HG02798 (cell line): ENCODE results near the gene MINDY4.

Experiments used
- ATAC-seq: cut with Tn5 transposase; IDR thresholded peaks from one replicate; pipeline ENCODE4 v1.9.1; 2021; ENCODE audit warnings: mild to moderate bottlenecking; ENCODE audit not compliant: unreplicated experiment, poor library complexity

Gene MINDY4

GRCh38 chr7:30846378-30846777 is 75.2 kb downstream of the MINDY4 start:
- no peak for ATAC-seq

DNA sequence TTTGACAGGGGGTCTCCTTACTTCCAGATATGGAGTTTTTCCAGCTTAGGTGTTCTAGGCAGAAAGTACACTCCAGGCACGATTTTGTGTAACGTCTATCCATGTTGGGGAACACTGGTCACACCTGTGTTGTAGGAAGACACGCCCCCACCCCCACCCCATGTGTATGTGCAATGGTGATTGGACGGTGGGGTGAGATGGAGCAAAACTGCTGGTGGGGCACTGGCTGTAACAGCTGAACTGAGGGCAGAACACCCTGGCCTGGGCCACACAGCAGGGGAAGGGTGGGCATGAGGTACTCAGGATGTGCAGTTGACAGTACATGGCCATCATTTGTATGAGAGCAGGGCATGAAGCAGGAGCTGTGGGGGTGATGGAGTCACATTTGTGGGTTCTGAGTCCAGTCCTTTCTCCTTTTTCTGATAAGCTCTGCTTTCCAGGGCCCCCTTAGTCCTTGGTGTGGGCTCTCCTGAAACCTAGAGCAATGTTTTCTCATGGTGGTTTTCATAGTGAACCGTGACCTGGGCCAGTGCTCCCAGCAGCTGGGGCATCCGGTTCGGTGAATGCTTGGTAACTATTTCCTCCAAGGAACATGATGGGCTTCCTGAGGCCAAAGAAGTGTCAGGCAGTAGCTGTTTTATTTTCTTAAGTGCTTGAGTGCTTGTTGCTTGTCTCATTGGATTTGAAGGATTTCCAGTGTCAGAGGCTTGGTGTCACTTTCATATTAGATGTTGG is 77.1 kb downstream of the MINDY4 start:
- ATAC-seq, result no peak

DNA sequence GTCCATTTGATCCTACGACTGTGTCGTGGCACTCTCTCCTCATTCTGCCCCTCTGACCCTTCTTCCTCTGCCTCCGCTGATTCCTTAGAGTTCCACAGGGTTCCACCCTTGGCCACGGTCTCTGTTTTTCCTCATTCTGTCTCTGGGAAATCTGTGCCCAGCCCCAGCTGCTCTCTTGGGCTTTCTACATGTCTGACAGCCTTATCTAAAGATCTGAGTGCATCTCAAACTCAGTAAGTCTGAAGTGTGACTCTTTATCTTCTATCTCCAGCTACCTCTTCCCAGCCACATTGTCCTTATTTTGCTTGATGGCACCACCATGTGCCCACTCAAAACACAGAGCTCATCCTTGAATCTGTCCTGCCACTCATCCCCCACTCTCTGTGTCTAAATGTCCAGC is 78.3 kb downstream of the MINDY4 start:
- ATAC-seq, result no peak

DNA sequence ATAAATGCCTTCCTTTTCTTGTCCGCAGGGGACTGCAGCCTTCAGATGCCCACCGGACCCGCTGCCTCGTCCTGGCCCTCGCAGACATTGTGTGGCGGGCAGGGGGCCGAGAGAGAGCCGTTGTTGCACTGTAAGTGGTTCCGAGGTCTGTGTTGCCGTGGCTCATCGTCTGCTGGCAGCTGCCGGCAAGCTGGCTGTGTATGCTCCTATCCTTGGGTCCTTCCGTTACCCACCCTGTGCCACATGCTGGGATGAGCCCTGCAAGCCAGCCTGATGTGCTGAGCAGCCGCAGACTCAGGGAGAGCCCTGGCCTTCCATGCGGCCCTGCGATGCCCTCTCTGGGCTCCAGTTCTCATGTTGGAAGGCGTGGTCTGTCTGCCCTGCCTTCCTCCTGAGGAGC is 79.2 kb downstream of the MINDY4 start:
- no peak for ATAC-seq

GRCh38 chr7:30851651-30852307 is 80.6 kb downstream of the MINDY4 start:
- ATAC-seq, result no peak

DNA sequence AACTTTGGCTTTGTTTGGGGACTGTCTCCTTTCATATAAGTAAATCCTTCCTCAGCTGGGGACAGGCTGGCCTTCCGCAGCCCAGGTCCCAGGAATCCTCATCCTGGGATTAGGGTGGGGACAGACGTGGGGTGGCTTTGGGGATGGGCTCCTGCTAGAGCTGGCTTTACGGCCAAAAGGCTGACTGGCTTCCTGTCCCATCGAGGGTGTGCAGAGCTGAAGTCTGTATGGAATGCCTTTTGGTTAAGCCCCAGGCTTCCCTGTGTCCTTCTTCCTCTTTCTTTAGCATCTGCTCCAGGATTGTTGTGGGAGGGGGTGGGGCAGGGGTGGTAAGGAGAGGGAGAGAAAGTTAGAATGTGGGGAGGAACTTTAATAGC is 81.1 kb downstream of the MINDY4 start:
- ATAC-seq, result no peak

GRCh38 chr7:30852744-30853288 is 81.6 kb downstream of the MINDY4 start:
- ATAC-seq, result no peak

GRCh38 chr7:30853576-30853975 is 82.4 kb downstream of the MINDY4 start:
- ATAC-seq, result no peak

- ATAC-seq, result no peak
These were observed 84.7 kb downstream of the MINDY4 start for GRCh38 chr7:30855936-30856335.

DNA sequence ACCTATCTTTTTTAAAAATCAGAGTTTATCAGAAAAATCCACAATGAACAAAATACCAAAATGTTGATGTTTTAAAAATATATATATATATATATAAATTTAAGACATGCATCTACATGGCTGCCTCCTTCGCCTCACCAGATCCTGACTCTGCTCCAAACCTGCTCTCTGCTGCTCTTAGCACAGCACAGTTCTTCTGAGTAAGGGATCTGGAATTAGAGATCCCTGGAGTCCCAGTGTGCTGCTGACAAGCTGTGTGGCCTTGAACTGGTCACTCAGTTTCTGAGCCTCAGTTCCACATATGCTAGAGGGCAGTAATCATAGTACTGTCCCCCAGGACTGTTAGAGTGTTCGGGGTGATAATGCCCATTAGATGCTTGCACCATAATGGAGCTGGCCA is 87.4 kb downstream of the MINDY4 start:
- ATAC-seq, result no peak

GRCh38 chr7:30859202-30859939 is 88.2 kb downstream of the MINDY4 start:
- ATAC-seq, result no peak

DNA sequence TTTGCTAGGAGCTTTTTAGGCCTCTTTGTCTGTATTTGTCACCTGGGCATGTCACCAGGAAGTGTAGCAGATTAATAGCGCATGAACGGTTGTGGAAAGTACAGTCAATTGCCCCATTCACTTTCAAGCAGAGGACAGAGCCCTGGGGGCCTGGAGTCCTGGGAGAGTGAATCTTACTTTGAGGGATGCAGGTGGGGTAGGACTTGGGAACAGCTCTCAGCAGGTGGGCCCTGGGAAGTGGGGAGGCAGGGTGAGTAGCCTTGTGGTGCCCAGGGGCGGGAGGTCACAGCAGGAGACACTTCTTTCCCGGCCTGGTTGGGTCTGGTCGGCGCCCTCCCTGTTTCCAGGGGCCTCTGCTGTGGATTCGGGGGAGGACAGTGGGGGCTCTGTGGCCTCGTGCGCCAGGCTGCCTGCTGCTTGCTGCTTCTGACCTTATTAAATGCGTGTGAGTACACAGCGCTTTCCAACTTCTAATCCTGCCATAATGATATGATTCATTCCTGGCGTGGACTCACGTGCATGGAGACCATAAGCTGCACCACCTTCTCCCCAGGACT is 88.8 kb downstream of the MINDY4 start:
- no peak for ATAC-seq

- no peak for ATAC-seq
These were observed 90.4 kb downstream of the MINDY4 start for GRCh38 chr7:30861612-30862011.

- ATAC-seq, result no peak
These were observed 91.9 kb downstream of the MINDY4 start for GRCh38 chr7:30862995-30863705.

DNA sequence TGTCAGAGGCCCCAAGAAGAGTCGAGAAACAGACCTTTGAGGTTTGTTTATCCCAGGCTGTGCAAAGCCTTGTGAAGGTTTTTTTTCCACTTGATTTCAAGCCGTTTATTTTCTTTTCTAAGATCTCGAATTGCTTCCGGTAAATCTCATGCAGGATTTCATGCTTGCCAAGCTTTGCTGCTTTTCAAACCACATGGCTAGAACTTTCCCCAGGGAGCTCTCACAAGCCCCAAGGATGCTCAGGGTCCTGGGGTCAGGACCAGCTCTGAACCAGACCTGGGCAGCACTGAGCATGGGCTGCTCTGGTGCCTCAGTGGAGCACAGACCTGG is 92.5 kb downstream of the MINDY4 start:
- ATAC-seq, result no peak

DNA sequence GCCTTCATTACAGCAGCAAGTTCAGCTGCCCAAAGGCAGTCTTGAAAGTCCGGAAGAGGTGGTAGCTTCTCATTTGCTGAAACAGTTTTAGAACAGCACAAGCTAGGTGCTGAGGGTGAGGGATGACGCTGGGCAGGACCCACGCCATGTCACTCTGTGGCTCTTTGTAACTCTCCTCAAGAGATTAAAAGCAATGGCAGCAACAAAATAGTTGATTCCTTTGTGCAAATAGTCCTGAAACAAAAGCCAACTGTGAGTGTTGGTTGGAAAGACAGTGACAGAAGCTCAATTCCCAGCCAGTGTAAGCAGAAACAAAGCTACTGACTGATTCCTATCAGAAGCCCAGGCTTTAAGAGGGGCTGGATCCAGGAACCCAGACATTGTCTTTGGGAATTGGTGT is 92.9 kb downstream of the MINDY4 start:
- ATAC-seq, result no peak

GRCh38 chr7:30865076-30865475 is 93.9 kb downstream of the MINDY4 start:
- ATAC-seq, result no peak

DNA sequence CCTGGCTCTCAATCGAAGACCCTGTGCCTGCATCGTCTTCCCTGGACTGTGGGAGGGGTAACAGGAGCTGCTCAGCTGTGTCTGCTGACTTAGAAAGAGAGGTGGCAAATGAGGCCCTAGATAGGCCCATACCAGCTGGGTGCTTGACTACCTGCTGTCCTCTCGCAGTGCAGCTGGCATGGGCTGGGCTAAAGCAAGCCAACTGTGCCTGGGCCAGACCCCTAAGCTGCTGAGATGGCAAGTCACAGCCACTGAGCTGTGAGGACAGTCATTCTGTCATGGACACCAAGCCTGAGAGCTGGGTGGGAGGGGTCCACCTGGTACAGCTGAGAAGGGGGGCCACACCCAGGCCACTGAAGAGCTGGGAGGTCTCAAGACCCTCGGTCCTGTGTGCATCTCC is 94.6 kb downstream of the MINDY4 start:
- no peak for ATAC-seq

DNA sequence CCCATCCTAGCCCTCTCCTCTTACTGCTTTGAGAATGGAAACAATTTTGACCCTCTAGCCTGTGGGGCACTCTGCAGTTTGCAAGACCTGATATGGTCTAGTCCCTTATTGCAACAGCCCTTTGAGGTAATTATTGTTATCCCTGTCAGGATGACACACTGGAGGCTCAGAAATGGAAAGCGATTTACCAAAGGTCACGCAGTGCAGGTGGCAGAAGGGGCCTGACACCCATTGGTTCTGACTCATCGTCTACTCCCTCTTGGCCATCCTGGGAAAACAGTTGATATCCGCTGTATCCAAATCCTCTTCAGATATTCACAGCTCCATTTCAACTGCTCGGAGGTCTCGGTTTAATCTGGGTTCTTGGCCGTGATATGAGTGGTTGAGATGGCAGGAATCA is 95.7 kb downstream of the MINDY4 start:
- no peak for ATAC-seq

- no peak for ATAC-seq
These were observed 96.3 kb downstream of the MINDY4 start for GRCh38 chr7:30867483-30867882.
